Right lobe of liver (tissue), 6 donors: Measurements from ENCODE around the gene MAML2. TPM values are rescaled to one million over a fixed set of nuclear protein-coding genes. Genes with fewer than 3 reads are reported as not detected.

Source experiments
- ATAC-seq, 4 donors: fragments of 200-7000 bp; cut with Tn5 transposase; one replicate each; pipeline ENCODE4 v1.9.1; 2020; ENCODE audit warnings: mild to moderate bottlenecking in 4 of 4, moderate library complexity in 4 of 4
- DNase-seq, 3 donors: peaks; one replicate each; pipeline ENCODE4 v3.0.0-alpha.2; 2020
- H3K27ac ChIP-seq, 3 donors: fragments of 200-600 bp; one replicate each; pipeline ENCODE4 v1.8.0; 2022
- H3K27me3 ChIP-seq, 2 donors: fragments of 200-600 bp; one replicate each; pipeline ENCODE4 v1.8.0; 2022
- H3K36me3 ChIP-seq, 4 donors: fragments of 200-600 bp; sonication (generic) in 1 of 4; one replicate each; pipeline versions ENCODE4 v1.5.1 to v1.8.0; 2017 to 2022; ENCODE audit warnings: control low read depth in 1 of 4
- H3K4me1 ChIP-seq, 4 donors: fragments of 200-600 bp; sonication (generic) in 1 of 4; one replicate each; pipeline versions ENCODE4 v1.5.1 to v1.8.0; 2017 to 2022; ENCODE audit warnings: control low read depth in 1 of 4
- H3K4me3 ChIP-seq, 3 donors: fragments of 200-600 bp; one replicate each; pipeline ENCODE4 v1.8.0; 2022
- H3K9me3 ChIP-seq, 4 donors: fragments of 200-600 bp; sonication (generic) in 1 of 4; one replicate each; pipeline versions ENCODE4 v1.5.1 to v1.8.0; 2017 to 2022; ENCODE audit warnings: control low read depth in 1 of 4
- POLR2A ChIP-seq: fragments of 450-650 bp; IDR thresholded peaks from one replicate; pipeline ENCODE4 v1.6.1; 2017; ENCODE audit warnings: antibody characterized with exemption, mild to moderate bottlenecking
- WGBS: methylation state at CpG from one replicate; pipeline ENCODE4 v1.1.6; 2018; ENCODE audit warnings: low coverage, low lambda C conversion rate; ENCODE audit not compliant: insufficient coverage; ENCODE audit errors: missing lambda C conversion rate; 5-methylcytosine and 5-hydroxymethylcytosine counted together
- intact Hi-C, 2 donors: fragments of 100-400 bp; cut with DNase I; formaldehyde crosslinking; loops; one replicate each; pipeline versions ENCODE4 v1.11.2 to v1.14.1; 2022
- total RNA-seq, 6 experiments: library from RNA; depleted of rRNA in 2 of 6; stranded (reverse); fragments of >200 nt in 2 of 6; fragmentation: NEBNext Ultra II Directional in 3 of 6; extraction: Animal tissue kit (Norgen Biotek cat#: 25700) in 3 of 6; gene quantifications; one replicate each; pipeline versions ENCODE4 v1.1.0 to v1.2.4, GENCODE V29; 2016 to 2023
- TF ChIP-seq, protein P1 (sequence below), 4 donors: fragments of 200-600 bp in 3 of 4; fragments of 450-650 bp in 1 of 4; IDR thresholded peaks; one replicate each; pipeline versions ENCODE4 v1.5.1 to v1.8.0; 2016 to 2022; ENCODE audit warnings: antibody characterized with exemption in 4 of 4, mild to moderate bottlenecking in 2 of 4
- donor health status: DM: no; HTN: yes; CAD: no.
- donor health status: DM: no; HTN: no; CAD: no.
- donor health status: DM: no; HTN: no; CAD: no.
- donor health status: DM: no; HTN: yes; CAD: no.
- donor health status: DM: no; HTN: yes; CAD: no.

MAML2 gene
- total RNA-seq, 6 experiments from 2014 or later: 0.92 to 2.3 (median 1.9) TPM

DNA sequence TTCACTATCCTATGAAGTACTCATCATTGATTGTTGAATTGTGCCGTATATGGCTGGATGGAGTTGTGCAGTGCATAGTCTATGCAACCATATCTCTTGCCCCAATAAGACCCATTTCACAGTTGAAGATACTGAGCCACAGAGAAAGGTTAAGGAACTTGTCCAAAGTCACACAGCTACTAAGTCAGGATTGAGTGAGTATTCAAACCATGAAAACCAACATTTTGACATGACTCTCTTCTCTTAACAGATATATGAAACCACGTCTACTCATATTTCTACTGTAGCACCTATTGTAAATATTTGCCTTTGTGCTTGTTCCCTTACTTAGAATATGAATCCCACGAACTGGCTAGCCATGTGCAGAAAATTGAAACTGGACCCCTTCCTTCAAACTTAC lies 58.1 kb downstream of the MAML2 start:
- Histone ChIP-seq H3K36me3 (no peaks in the 10 kb centered on the region), H3K4me1 (no peaks in the 10 kb centered on the region), H3K9me3 (no peaks in the 10 kb centered on the region), H3K27ac (no peak overlapping the region), H3K4me3 (no peak overlapping the region), H3K27me3 (no peaks in the 10 kb centered on the region)
- intact Hi-C loops: no loop called here
- TF ChIP-seq POLR2A: no peak
- TF ChIP-seq, protein P1, sequence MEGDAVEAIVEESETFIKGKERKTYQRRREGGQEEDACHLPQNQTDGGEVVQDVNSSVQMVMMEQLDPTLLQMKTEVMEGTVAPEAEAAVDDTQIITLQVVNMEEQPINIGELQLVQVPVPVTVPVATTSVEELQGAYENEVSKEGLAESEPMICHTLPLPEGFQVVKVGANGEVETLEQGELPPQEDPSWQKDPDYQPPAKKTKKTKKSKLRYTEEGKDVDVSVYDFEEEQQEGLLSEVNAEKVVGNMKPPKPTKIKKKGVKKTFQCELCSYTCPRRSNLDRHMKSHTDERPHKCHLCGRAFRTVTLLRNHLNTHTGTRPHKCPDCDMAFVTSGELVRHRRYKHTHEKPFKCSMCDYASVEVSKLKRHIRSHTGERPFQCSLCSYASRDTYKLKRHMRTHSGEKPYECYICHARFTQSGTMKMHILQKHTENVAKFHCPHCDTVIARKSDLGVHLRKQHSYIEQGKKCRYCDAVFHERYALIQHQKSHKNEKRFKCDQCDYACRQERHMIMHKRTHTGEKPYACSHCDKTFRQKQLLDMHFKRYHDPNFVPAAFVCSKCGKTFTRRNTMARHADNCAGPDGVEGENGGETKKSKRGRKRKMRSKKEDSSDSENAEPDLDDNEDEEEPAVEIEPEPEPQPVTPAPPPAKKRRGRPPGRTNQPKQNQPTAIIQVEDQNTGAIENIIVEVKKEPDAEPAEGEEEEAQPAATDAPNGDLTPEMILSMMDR (IDR thresholded peaks at IDR 0.05): no peak
- DNase-seq (no peak), ATAC-seq (no peak)
- 50% methylated on average over 3 of the region's 3 CpGs for WGBS

DNA sequence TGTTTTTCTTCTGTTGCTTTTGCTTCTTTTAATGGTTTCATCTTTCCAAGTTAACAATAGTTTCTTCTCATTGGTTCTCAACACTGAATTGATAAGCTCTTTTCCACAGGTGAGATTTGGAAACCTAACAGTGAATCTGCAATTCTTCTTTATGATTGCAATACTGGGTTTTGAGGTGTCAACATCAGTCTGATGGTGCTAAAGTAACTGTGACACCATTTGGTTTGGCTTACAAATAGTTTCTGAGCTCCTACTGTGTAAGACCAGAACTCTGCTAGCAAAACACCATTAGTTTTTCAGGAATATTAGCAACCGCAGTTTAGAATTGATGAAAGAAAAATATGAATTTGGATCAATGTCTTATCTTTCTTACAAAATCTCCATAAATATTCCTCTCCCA lies 58.6 kb downstream of the MAML2 start:
- no peak for DNase-seq
- WGBS: 75% methylated on average over 1 of the region's 1 CpG
- Histone ChIP-seq H3K27me3 (no peaks in the 10 kb centered on the region), H3K36me3 (no peaks in the 10 kb centered on the region), H3K4me1 (no peaks in the 10 kb centered on the region), H3K4me3 (no peak overlapping the region), H3K9me3 (no peaks in the 10 kb centered on the region), H3K27ac (no peak overlapping the region)
- intact Hi-C loops: no loop called here
- ATAC-seq: no peak
- TF ChIP-seq, protein P1 (IDR thresholded peaks at IDR 0.05): no peak
- no peak for TF ChIP-seq POLR2A

DNA sequence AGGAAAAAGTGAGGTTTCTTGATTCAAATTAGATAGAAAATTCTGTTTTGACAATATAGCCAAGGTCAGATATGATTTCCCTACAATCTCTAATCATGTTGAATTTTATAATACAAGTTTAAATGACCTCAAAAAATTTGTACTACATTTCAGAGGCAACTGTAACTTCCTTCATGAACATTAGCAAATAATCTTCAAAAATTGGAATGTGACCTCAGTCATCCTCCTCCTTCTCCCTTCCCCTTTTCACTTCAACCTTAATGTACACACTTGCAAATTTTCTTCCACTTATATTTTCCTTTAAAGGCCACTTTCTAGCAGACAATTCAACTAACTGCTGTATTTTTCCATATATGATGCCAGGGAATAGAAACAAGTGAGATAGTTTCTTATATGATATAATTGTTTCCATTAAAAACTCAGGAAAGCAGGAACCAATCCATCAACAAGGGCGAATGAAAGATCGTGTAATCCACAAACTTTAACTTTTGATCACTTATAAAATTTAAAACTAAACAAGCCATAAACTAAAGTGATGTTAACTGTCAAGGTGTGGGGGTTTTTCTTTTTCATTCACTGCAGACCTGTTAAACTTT lies 60.3 kb downstream of the MAML2 start:
- intact Hi-C loops: no loop called here
- H3K4me1 ChIP-seq: no peaks in the 10 kb centered on the region
- H3K9me3 ChIP-seq: no peaks in the 10 kb centered on the region
- DNase-seq: no peak
- TF ChIP-seq POLR2A: no peak
- TF ChIP-seq, protein P1 (IDR thresholded peaks at IDR 0.05): no peak
- no peak overlapping the region for H3K4me3 ChIP-seq
- no peak for ATAC-seq
- no peaks in the 10 kb centered on the region for H3K36me3 ChIP-seq
- 61% methylated on average over 2 of the region's 2 CpGs for WGBS
- no peak overlapping the region for H3K27ac ChIP-seq
- no peaks in the 10 kb centered on the region for H3K27me3 ChIP-seq

DNA sequence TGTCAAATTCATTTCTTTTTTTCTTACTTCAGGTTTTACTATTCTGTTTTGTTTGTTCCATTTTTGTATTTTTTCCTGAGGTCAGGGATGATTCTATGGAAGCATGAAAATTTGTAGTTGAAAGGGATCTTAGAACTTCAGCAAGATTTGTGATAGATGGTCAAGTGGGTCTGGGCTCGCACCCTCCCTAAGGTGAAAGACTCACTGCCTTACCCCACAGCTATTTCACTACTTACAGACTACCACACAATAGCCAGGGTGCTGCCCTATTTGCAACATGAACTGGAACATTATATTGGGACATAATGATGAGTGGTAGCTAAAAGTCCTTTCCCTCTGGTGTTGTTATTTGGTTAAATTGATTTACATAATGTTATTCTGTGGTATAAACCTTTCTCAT lies 62.6 kb downstream of the MAML2 start:
- Histone ChIP-seq H3K4me3 (no peak overlapping the region), H3K27ac (no peak overlapping the region), H3K27me3 (no peaks in the 10 kb centered on the region), H3K4me1 (no peaks in the 10 kb centered on the region), H3K9me3 (no peaks in the 10 kb centered on the region), H3K36me3 (no peaks in the 10 kb centered on the region)
- ATAC-seq (no peak), DNase-seq (no peak)
- intact Hi-C loops: no loop called here
- WGBS: 38% methylated on average over 1 of the region's 1 CpG
- TF ChIP-seq, protein P1 (IDR thresholded peaks at IDR 0.05): no peak
- no peak for TF ChIP-seq POLR2A

DNA sequence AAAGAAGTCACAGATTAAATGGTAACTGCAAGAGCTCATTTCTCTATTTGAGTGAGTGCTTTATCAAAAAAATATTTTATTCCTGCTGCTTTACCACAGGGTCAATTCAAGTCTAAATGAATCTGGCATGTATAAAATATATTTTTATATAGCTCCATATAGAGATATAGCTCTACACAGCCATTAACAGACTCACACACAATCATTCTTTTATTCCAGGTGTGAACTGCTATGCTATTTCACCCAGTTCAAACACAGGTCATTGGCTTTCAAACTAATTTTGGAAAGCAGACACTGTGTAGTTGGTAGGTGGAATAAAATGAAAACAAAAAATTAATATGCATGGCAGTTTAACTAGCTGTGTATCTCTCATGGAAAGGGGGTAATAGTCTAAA lies 63.1 kb downstream of the MAML2 start:
- intact Hi-C loops: no loop called here
- no peaks in the 10 kb centered on the region for H3K4me1 ChIP-seq
- no peak overlapping the region for H3K4me3 ChIP-seq
- no peak for DNase-seq
- no peak overlapping the region for H3K27ac ChIP-seq
- H3K9me3 ChIP-seq: no peaks in the 10 kb centered on the region
- H3K36me3 ChIP-seq: no peaks in the 10 kb centered on the region
- H3K27me3 ChIP-seq: no peaks in the 10 kb centered on the region
- no peak for ATAC-seq
- TF ChIP-seq, protein P1 (IDR thresholded peaks at IDR 0.05): no peak
- no peak for TF ChIP-seq POLR2A
